ENCODE results near the gene MINAR1.
"Not testable (repeated sequence)": the region's sequence is repeated elsewhere in the genome, so short reads cannot be mapped to it uniquely, and the experiment has no call there.

MINAR1 gene

GRCh38 chr15:79431636-79432344, at the start of gene MINAR1:
MINAR1 (plus strand) TSS chr15:79432336; CDS start chr15:79456148, 23,812 bp downstream.
- peak in 1 of 3 experiments; percentile 23 for DNase-seq (ENCODE audit: low read depth in 3 of 3)

- DNase-seq (ENCODE audit: low read depth in 3 of 3): no peak
Measured at GRCh38 chr15:79394231-79394630, 37.9 kb upstream of the MINAR1 start.

- no peak for DNase-seq (ENCODE audit: low read depth in 3 of 3)
Measured at GRCh38 chr15:79396850-79397249, 35.3 kb upstream of the MINAR1 start.

- DNase-seq (ENCODE audit: low read depth in 3 of 3): no peak
Measured at GRCh38 chr15:79397269-79397910, 34.7 kb upstream of the MINAR1 start.

GRCh38 chr15:79399606-79400005, 32.5 kb upstream of the MINAR1 start:
- no peak for DNase-seq (ENCODE audit: low read depth in 3 of 3)

- no peak for DNase-seq (ENCODE audit: low read depth in 3 of 3)
Measured at GRCh38 chr15:79400650-79401049, 31.5 kb upstream of the MINAR1 start.

GRCh38 chr15:79401301-79401700, 30.8 kb upstream of the MINAR1 start:
- DNase-seq (ENCODE audit: low read depth in 3 of 3): no peak

- no peak for DNase-seq (ENCODE audit: low read depth in 3 of 3)
Measured at GRCh38 chr15:79402136-79402535, 30.0 kb upstream of the MINAR1 start.

- DNase-seq (ENCODE audit: low read depth in 3 of 3): no peak
Measured at GRCh38 chr15:79403501-79403900, 28.6 kb upstream of the MINAR1 start.

- DNase-seq (ENCODE audit: low read depth in 3 of 3): no peak
Measured at GRCh38 chr15:79406210-79406609, 25.9 kb upstream of the MINAR1 start.

- DNase-seq (ENCODE audit: low read depth in 3 of 3): no peak
Measured at GRCh38 chr15:79408041-79408440, 24.1 kb upstream of the MINAR1 start.

GRCh38 chr15:79410237-79410636, 21.9 kb upstream of the MINAR1 start:
- DNase-seq (ENCODE audit: low read depth in 3 of 3): no peak

- no peak for DNase-seq (ENCODE audit: low read depth in 3 of 3)
Measured at GRCh38 chr15:79412010-79412409, 20.1 kb upstream of the MINAR1 start.

GRCh38 chr15:79412429-79412828, 19.7 kb upstream of the MINAR1 start:
- DNase-seq (ENCODE audit: low read depth in 3 of 3): no peak

- no peak for DNase-seq (ENCODE audit: low read depth in 3 of 3)
Measured at GRCh38 chr15:79416876-79417275, 15.3 kb upstream of the MINAR1 start.

GRCh38 chr15:79418693-79419279, 13.3 kb upstream of the MINAR1 start:
- DNase-seq (ENCODE audit: low read depth in 3 of 3): no peak

GRCh38 chr15:79425591-79426295, 6.4 kb upstream of the MINAR1 start:
- no peak for DNase-seq (ENCODE audit: low read depth in 3 of 3)

- DNase-seq (ENCODE audit: low read depth in 3 of 3): not testable (repeated sequence)
Measured at GRCh38 chr15:79426899-79427298, 5.2 kb upstream of the MINAR1 start.

- no peak for DNase-seq (ENCODE audit: low read depth in 3 of 3)
Measured at GRCh38 chr15:79427781-79428598, 4.1 kb upstream of the MINAR1 start.

- DNase-seq (ENCODE audit: low read depth in 3 of 3): no peak
Measured at GRCh38 chr15:79430901-79431635, 1.1 kb upstream of the MINAR1 start.
